ENCODE results near the gene MAPK14. TPM values are rescaled to one million over a fixed set of nuclear protein-coding genes. Genes with fewer than 3 reads are reported as not detected.

MAPK14 gene
- total and polyA plus RNA-seq, 2 of the 4 experiments (the other 2 are of a cell fraction) = 28.4 to 74.4 TPM

GRCh38 chr6:36101691-36102090 lies 74.1 kb downstream of the MAPK14 start:
- Histone ChIP-seq H2BK20ac (ENCODE audit: low read depth, low read length) (no peak overlapping the region), H3K36me3 (ENCODE audit: control insufficient read depth, insufficient read depth, low read length) (peaks cover 17% of the 10 kb centered on the region), H3K79me1 (ENCODE audit: low read depth in 1 of 2, low read length in 2 of 2) (peaks cover 8 to 25% of the 10 kb centered on the region in 2 experiments; a peak in 2 of 4 replicates), H3K4me1 (ENCODE audit: control insufficient read depth, insufficient read depth, low read length) (no peaks in the 10 kb centered on the region), H4K5ac (ENCODE audit: low read depth, low read length) (no peak overlapping the region), H3K9me3 (ENCODE audit: control insufficient read depth, insufficient read depth, low read length) (no peaks in the 10 kb centered on the region; the same call in 1 of the 2 replicates), H3K27ac (ENCODE audit: insufficient read depth, low read length) (no peak overlapping the region), H3K23ac (ENCODE audit: low read depth, low read length) (no peak overlapping the region), H2AFZ (replicated peaks; ENCODE audit: low read length, poor library complexity) (no peak overlapping the region), H3K4me3 (ENCODE audit: insufficient read depth, low read depth, low read length) (no peak overlapping the region), H3K18ac (ENCODE audit: low read depth, low read length) (no peak overlapping the region), H2BK5ac (ENCODE audit: low read depth, low read length, poor library complexity, severe bottlenecking) (no peak overlapping the region), H2BK15ac (ENCODE audit: low read depth, low read length) (no peak overlapping the region), H3K4ac (ENCODE audit: low read depth, low read length) (no peak overlapping the region), H4K8ac (ENCODE audit: low read depth in 2 of 2, low read length in 2 of 2) (no peak overlapping the region), H2AK5ac (ENCODE audit: low read depth, low read length) (no peak overlapping the region), H3K27me3 (ENCODE audit: control insufficient read depth, insufficient read depth, low read length) (no peaks in the 10 kb centered on the region), H3K9ac (ENCODE audit: low read depth, low read length) (no peak overlapping the region), H2AK9ac (replicated peaks; ENCODE audit: low read depth, low read length, poor library complexity) (no peak overlapping the region), H2BK120ac (ENCODE audit: low read depth, low read length) (no peak overlapping the region), H3K9me1 (ENCODE audit: insufficient read depth, low read length) (peaks cover 3% of the 10 kb centered on the region; the same call in 1 of the 2 replicates), H3K14ac (replicated peaks; ENCODE audit: low read depth, low read length) (no peak overlapping the region), H4K20me1 (ENCODE audit: insufficient read depth, low read length) (peaks cover 6% of the 10 kb centered on the region; the same call in 1 of the 2 replicates), H3K4me2 (ENCODE audit: low read depth, low read length) (no peak overlapping the region), H3K56ac (ENCODE audit: extremely low read depth, insufficient read depth, low read length) (no peak overlapping the region), H4K91ac (ENCODE audit: insufficient read depth, low read depth, low read length) (no peak overlapping the region)
- no peak for ATAC-seq (ENCODE audit: low read depth)
- no CpG with 5 or more reads among the region's 3 CpGs for WGBS, 2 experiments (ENCODE audit: extremely low coverage in 2 of 2, insufficient read length in 1 of 2)
- DNase-seq = no peak
- POLR2A ChIA-PET (ENCODE audit: unreplicated experiment) = interaction anchor here (0.6 kb wide), 1 partner anchor 505 kb away, joined by 3 read pairs; no protein-coding TSS in a partner anchor
- TF ChIP-seq RFX5 (IDR thresholded peaks at IDR 0.05; ENCODE audit: low read depth, low read length) (no peak), CTCF (conservative IDR thresholded peaks at IDR 0.05; ENCODE audit: low read depth, low read length) (no peak), FOS (IDR thresholded peaks at IDR 0.05; ENCODE audit: low read depth, low read length) (no peak), ELK1 (IDR thresholded peaks at IDR 0.05; ENCODE audit: borderline replicate concordance, low read depth, low read length) (no peak), POLR2A (IDR thresholded peaks at IDR 0.05; ENCODE audit: low read depth, low read length) (no peak), CHD1 (IDR thresholded peaks at IDR 0.05; ENCODE audit: low read depth, low read length) (no peak), USF2 (IDR thresholded peaks at IDR 0.05; ENCODE audit: low read depth, low read length) (no peak), RCOR1 (IDR thresholded peaks at IDR 0.05; ENCODE audit: insufficient replicate concordance, low read length) (no peak), RAD21 (IDR thresholded peaks at IDR 0.05; ENCODE audit: low read length) (no peak), NFE2L2 (IDR thresholded peaks at IDR 0.05; ENCODE audit: low read depth, low read length) (no peak), MXI1 (IDR thresholded peaks at IDR 0.05; ENCODE audit: borderline replicate concordance, low read depth, low read length) (no peak), BHLHE40 (IDR thresholded peaks at IDR 0.05; ENCODE audit: low read depth, low read length) (no peak), SMC3 (IDR thresholded peaks at IDR 0.05; ENCODE audit: low read depth, low read length) (no peak), CEBPB (IDR thresholded peaks at IDR 0.05; ENCODE audit: low read depth, low read length) (no peak), MAFK (IDR thresholded peaks at IDR 0.05; ENCODE audit: low read depth, low read length) (no peak), MAZ (IDR thresholded peaks at IDR 0.05; ENCODE audit: borderline replicate concordance, low read depth, low read length) (no peak)
- in situ Hi-C loops (cut with MboI; ENCODE audit: low sequenced_read_pairs) (no loop called here), intact Hi-C loops (cut with micrococcal nuclease) (no loop called here), dilution Hi-C loops (cut with HindIII; ENCODE audit: low sequenced_read_pairs, unreplicated experiment) (no loop called here)
- BruUV-seq (replicated peaks) = no TSS peak
- CTCF ChIA-PET = interaction anchor here (0.9 kb wide), 1 partner anchor 73 kb away, joined by 3 read pairs; no protein-coding TSS in a partner anchor
